MM.1S (cell line): Measurements from ENCODE around the gene NCL.
A peak's percentile ranks its signal among the peaks of the same experiment; 100 is the strongest.

Experiments
- DNase-seq: peaks from one replicate; pipeline ENCODE4 v3.0.0-alpha.2; 2015
- H2AFZ ChIP-seq: fragments of 300-600 bp; sonication (generic); 2 replicates; pipeline ENCODE4 v1.6.0; 2016; ENCODE audit warnings: antibody characterized with exemption, low read length
- H3F3A ChIP-seq: fragments of 300-600 bp; sonication (generic); 2 replicates; pipeline ENCODE4 v1.6.1; 2016; ENCODE audit warnings: mild to moderate bottlenecking, antibody characterized with exemption, low read length, moderate library complexity, mixed read lengths; ENCODE audit not compliant: insufficient read depth
- H3K27ac ChIP-seq: fragments of 300-600 bp; sonication (generic); 2 replicates; pipeline ENCODE4 v1.5.1; 2016; ENCODE audit warnings: mild to moderate bottlenecking, low read length
- H3K27me3 ChIP-seq: fragments of 300-600 bp; sonication (generic); replicated peaks from 2 replicates; pipeline ENCODE4 v1.6.0; 2016; ENCODE audit warnings: low read length; ENCODE audit not compliant: insufficient read depth
- H3K36me3 ChIP-seq: fragments of 300-600 bp; sonication (generic); replicated peaks from 2 replicates; pipeline ENCODE4 v1.6.1; 2016; ENCODE audit warnings: mild to moderate bottlenecking, low read length, mixed read lengths; ENCODE audit not compliant: insufficient read depth
- H3K4me1 ChIP-seq: fragments of 300-600 bp; sonication (generic); 2 replicates; pipeline ENCODE4 v1.6.1; 2016; ENCODE audit warnings: low read length, mixed read lengths
- H3K4me2 ChIP-seq: fragments of 300-600 bp; sonication (generic); 2 replicates; pipeline ENCODE4 v1.6.0; 2016; ENCODE audit warnings: low read depth, low read length
- H3K4me3 ChIP-seq: fragments of 300-600 bp; sonication (generic); 2 replicates; pipeline ENCODE4 v1.5.1; 2016; ENCODE audit warnings: low read length, mixed read lengths
- H3K79me2 ChIP-seq: fragments of 300-600 bp; sonication (generic); 2 replicates; pipeline ENCODE4 v1.6.1; 2016; ENCODE audit warnings: mixed run types, low read length, mixed read lengths
- H3K9ac ChIP-seq: fragments of 300-600 bp; sonication (generic); 2 replicates; pipeline ENCODE4 v1.6.1; 2016; ENCODE audit warnings: low read length, mixed read lengths
- H3K9me2 ChIP-seq: fragments of 300-600 bp; sonication (generic); replicated peaks from 2 replicates; pipeline ENCODE4 v1.6.1; 2016; ENCODE audit warnings: mild to moderate bottlenecking, low read length, mixed read lengths; ENCODE audit not compliant: insufficient read depth
- H3K9me3 ChIP-seq: fragments of 300-600 bp; sonication (generic); replicated peaks from 2 replicates; pipeline ENCODE4 v1.6.1; 2016; ENCODE audit warnings: mild to moderate bottlenecking, low read length, mixed read lengths; ENCODE audit not compliant: insufficient read depth
- H4K20me1 ChIP-seq: fragments of 300-600 bp; sonication (generic); 2 replicates; pipeline ENCODE4 v1.6.1; 2016; ENCODE audit warnings: mild to moderate bottlenecking, low read length, moderate library complexity, mixed read lengths; ENCODE audit not compliant: insufficient read depth
- EZH2 ChIP-seq: fragments of 300-600 bp; sonication (generic); optimal IDR thresholded peaks from 2 replicates; pipeline ENCODE3; 2017; ENCODE audit warnings: low read depth, mild to moderate bottlenecking, antibody characterized with exemption, low read length, mixed read lengths
- EZH2phosphoT487 ChIP-seq: fragments of 300-600 bp; sonication (generic); IDR thresholded peaks from 2 replicates; pipeline ENCODE4 v1.6.1; 2018; ENCODE audit warnings: antibody characterized with exemption, low read length
- TF ChIP-seq, protein P1 (sequence below): fragments of 300-600 bp; sonication (generic); IDR thresholded peaks from 2 replicates; pipeline ENCODE4 v1.5.1; 2016; ENCODE audit warnings: antibody characterized with exemption, low read length, mixed read lengths

The NCL gene

GRCh38 chr2:231482806-231483391 is 18.6 kb upstream of the NCL start:
- no peaks in the 10 kb centered on the region for H3F3A ChIP-seq
- peak overlapping the region; percentile 78 for H3K4me3 ChIP-seq
- H3K4me2 ChIP-seq = peak overlapping the region; percentile 95
- H2AFZ ChIP-seq = peak overlapping the region; percentile 95
- H3K4me1 ChIP-seq = peaks cover 3% of the 10 kb centered on the region; the same call in 1 of the 2 replicates
- TF ChIP-seq, protein P1, sequence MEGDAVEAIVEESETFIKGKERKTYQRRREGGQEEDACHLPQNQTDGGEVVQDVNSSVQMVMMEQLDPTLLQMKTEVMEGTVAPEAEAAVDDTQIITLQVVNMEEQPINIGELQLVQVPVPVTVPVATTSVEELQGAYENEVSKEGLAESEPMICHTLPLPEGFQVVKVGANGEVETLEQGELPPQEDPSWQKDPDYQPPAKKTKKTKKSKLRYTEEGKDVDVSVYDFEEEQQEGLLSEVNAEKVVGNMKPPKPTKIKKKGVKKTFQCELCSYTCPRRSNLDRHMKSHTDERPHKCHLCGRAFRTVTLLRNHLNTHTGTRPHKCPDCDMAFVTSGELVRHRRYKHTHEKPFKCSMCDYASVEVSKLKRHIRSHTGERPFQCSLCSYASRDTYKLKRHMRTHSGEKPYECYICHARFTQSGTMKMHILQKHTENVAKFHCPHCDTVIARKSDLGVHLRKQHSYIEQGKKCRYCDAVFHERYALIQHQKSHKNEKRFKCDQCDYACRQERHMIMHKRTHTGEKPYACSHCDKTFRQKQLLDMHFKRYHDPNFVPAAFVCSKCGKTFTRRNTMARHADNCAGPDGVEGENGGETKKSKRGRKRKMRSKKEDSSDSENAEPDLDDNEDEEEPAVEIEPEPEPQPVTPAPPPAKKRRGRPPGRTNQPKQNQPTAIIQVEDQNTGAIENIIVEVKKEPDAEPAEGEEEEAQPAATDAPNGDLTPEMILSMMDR = peak; percentile 82
- TF ChIP-seq EZH2 (no peak), EZH2phosphoT487 (no peak)
- no peaks in the 10 kb centered on the region for H3K27me3 ChIP-seq
- H3K27ac ChIP-seq = peak overlapping the region; percentile 67
- peak overlapping the region; percentile 95 for H3K9ac ChIP-seq
- no peaks in the 10 kb centered on the region for H3K9me2 ChIP-seq
- H3K9me3 ChIP-seq = no peaks in the 10 kb centered on the region
- H3K36me3 ChIP-seq = no peaks in the 10 kb centered on the region
- H3K79me2 ChIP-seq = no peaks in the 10 kb centered on the region
- H4K20me1 ChIP-seq = no peaks in the 10 kb centered on the region
- peak; percentile 80 for DNase-seq

DNA sequence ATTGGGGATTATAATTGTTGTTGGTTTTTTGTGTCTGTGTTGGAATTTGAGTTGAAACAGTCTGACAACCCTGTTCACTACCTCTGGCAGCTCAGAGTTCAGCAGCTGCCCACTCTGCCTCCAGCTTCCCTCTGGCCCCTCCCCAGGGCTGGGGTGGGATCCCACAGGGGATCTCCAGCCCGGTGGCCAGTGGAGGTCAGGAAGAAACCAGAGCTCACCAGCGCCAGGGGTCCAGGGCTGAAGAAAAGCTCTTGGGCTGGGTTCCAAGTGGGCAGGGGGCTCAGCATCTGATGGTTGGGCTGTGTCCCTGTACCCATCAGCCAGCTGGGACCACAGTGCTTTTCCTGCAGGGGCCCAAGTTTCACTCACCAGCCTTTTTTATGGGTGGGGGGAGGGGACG is 16.5 kb upstream of the NCL start:
- Histone ChIP-seq H3K27ac (no peak overlapping the region), H3K4me3 (no peak overlapping the region), H3K4me2 (no peak overlapping the region), H3F3A (no peaks in the 10 kb centered on the region), H3K27me3 (no peaks in the 10 kb centered on the region), H3K9me2 (no peaks in the 10 kb centered on the region), H3K9me3 (no peaks in the 10 kb centered on the region), H3K4me1 (peaks cover 3% of the 10 kb centered on the region; the same call in 1 of the 2 replicates), H3K36me3 (no peaks in the 10 kb centered on the region), H2AFZ (no peak overlapping the region), H3K9ac (no peak overlapping the region), H4K20me1 (no peaks in the 10 kb centered on the region), H3K79me2 (no peaks in the 10 kb centered on the region)
- DNase-seq = no peak
- TF ChIP-seq, protein P1 = no peak
- TF ChIP-seq EZH2phosphoT487 (no peak), EZH2 (no peak)

DNA sequence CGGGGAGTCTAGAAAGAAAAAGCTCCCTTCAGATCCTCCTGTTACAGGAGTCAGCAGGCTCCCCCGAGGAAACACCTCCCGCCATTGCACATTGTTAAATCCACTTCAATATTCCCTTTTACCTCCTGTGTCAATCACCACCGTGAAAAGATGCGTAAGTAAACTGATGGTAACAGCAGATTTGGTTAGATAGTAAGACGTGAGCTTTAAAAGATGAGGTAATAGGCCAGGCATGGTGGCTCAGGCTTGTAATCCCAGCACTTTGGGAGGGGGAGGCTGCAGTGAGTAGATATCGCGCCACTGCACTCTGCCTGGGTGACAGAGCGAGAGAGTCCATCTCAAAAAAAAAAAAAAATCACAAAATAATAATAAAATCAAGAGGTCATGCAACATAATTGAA is 15.2 kb upstream of the NCL start:
- Histone ChIP-seq H3K9me2 (no peaks in the 10 kb centered on the region), H3K27me3 (no peaks in the 10 kb centered on the region), H3K79me2 (no peaks in the 10 kb centered on the region), H3K36me3 (no peaks in the 10 kb centered on the region), H3K27ac (no peak overlapping the region), H3K4me1 (peaks cover 3% of the 10 kb centered on the region; the same call in 1 of the 2 replicates), H3K4me3 (no peak overlapping the region), H3K4me2 (no peak overlapping the region), H3K9ac (no peak overlapping the region), H3F3A (no peaks in the 10 kb centered on the region), H2AFZ (no peak overlapping the region), H3K9me3 (no peaks in the 10 kb centered on the region), H4K20me1 (no peaks in the 10 kb centered on the region)
- TF ChIP-seq EZH2phosphoT487 (no peak), EZH2 (no peak)
- TF ChIP-seq, protein P1 = no peak
- no peak for DNase-seq
